RWPE2 (cell line): ENCODE measurements around the gene DCST1.
A peak's percentile ranks its signal among the peaks of the same experiment; 100 is the strongest.
"Not testable (repeated sequence)": the region's sequence is repeated elsewhere in the genome, so short reads cannot be mapped to it uniquely, and the experiment has no call there.

Source experiments
- ATAC-seq: fragments of 200-7000 bp; cut with Tn5 transposase; 3 replicates; pipeline ENCODE4 v1.9.1; 2021; ENCODE audit warnings: low read depth
- DNase-seq: peaks from one replicate; pipeline ENCODE4 v3.0.0-alpha.2; 2020; ENCODE audit warnings: low spot score
- H3K27ac ChIP-seq: fragments of 450-650 bp; 2 replicates; pipeline ENCODE4 v1.5.1; 2017; ENCODE audit warnings: mild to moderate bottlenecking; ENCODE audit not compliant: poor library complexity, severe bottlenecking
- H3K27me3 ChIP-seq: fragments of 250-450 bp; sonication (Bioruptor Pico); 2 replicates; pipeline ENCODE4 v1.5.1; 2021; ENCODE audit warnings: mild to moderate bottlenecking, moderate library complexity; ENCODE audit not compliant: insufficient read depth, poor library complexity, severe bottlenecking
- H3K36me3 ChIP-seq: fragments of 250-450 bp; sonication (Bioruptor Pico); 2 replicates; pipeline ENCODE4 v1.5.1; 2020; ENCODE audit warnings: low read depth, mild to moderate bottlenecking, moderate library complexity
- H3K4me1 ChIP-seq: fragments of 250-450 bp; sonication (Bioruptor Pico); 2 replicates; pipeline ENCODE4 v1.5.1; 2021; ENCODE audit warnings: mild to moderate bottlenecking, moderate library complexity; ENCODE audit not compliant: insufficient read depth, poor library complexity, severe bottlenecking
- H3K4me3 ChIP-seq: fragments of 250-450 bp; sonication (Bioruptor Pico); 2 replicates; pipeline ENCODE4 v1.5.1; 2021; ENCODE audit warnings: mild to moderate bottlenecking, moderate library complexity; ENCODE audit not compliant: severe bottlenecking
- H3K9me3 ChIP-seq: fragments of 250-450 bp; sonication (Bioruptor Pico); 2 replicates; pipeline ENCODE4 v1.5.1; 2021; ENCODE audit warnings: mild to moderate bottlenecking, moderate library complexity; ENCODE audit not compliant: severe bottlenecking
- CTCF ChIP-seq: fragments of 450-650 bp; IDR thresholded peaks from one replicate; pipeline ENCODE4 v1.5.1; 2017; ENCODE audit warnings: mild to moderate bottlenecking, moderate library complexity; ENCODE audit not compliant: poor library complexity, severe bottlenecking

DCST1 gene

GRCh38 chr1:155033524-155033923 lies at the start of gene DCST1, which contains the start of gene DCST2:
Gene DCST1, plus strand, starts transcription at chr1:155033824. Its CDS starts 213 bp downstream, at chr1:155034037.
Gene DCST2, minus strand, starts transcription at chr1:155033781. Its CDS starts 80 bp downstream, at chr1:155033701.
- Histone ChIP-seq H3K9me3 (no peaks in the 10 kb centered on the region), H3K36me3 (no peaks in the 10 kb centered on the region), H3K4me3 (no peak within 1 kb of the TSS), H3K27me3 (no peaks in the 10 kb centered on the region), H3K27ac (no peak within 1 kb of the TSS), H3K4me1 (peaks cover 7% of the 10 kb centered on the region)
- no peak for TF ChIP-seq CTCF
- ATAC-seq (no peak), DNase-seq (no peak)

GRCh38 chr1:154986736-154987135 lies 46.9 kb upstream of the DCST1 start:
- H3K36me3 ChIP-seq: peaks cover 57% of the 10 kb centered on the region
- not testable (repeated sequence) for H3K27ac ChIP-seq, H3K9me3 ChIP-seq, ATAC-seq, H3K4me3 ChIP-seq, H3K27me3 ChIP-seq, DNase-seq
- H3K4me1 ChIP-seq: peaks cover 10% of the 10 kb centered on the region

- TF ChIP-seq CTCF: no peak
- H3K9me3 ChIP-seq: no peaks in the 10 kb centered on the region
- peaks cover 57% of the 10 kb centered on the region for H3K36me3 ChIP-seq
- ATAC-seq (no peak), DNase-seq (no peak)
- H3K27ac ChIP-seq: no peak overlapping the region
- peaks cover 9% of the 10 kb centered on the region for H3K4me1 ChIP-seq
- no peak overlapping the region for H3K4me3 ChIP-seq
- H3K27me3 ChIP-seq: no peaks in the 10 kb centered on the region
These were observed 46.3 kb upstream of the DCST1 start for GRCh38 chr1:154987326-154987725.

GRCh38 chr1:154988058-154988954 lies 45.3 kb upstream of the DCST1 start:
- ATAC-seq (no peak), DNase-seq (peak; percentile 52)
- Histone ChIP-seq H3K4me3 (no peak overlapping the region), H3K27me3 (no peaks in the 10 kb centered on the region), H3K27ac (no peak overlapping the region), H3K36me3 (peaks cover 57% of the 10 kb centered on the region), H3K9me3 (no peaks in the 10 kb centered on the region), H3K4me1 (peaks cover 4% of the 10 kb centered on the region)
- peak; percentile 4 for TF ChIP-seq CTCF

GRCh38 chr1:154989195-154989860 lies 44.3 kb upstream of the DCST1 start:
- no peak for ATAC-seq
- Histone ChIP-seq H3K27me3 (no peaks in the 10 kb centered on the region), H3K36me3 (peaks cover 56% of the 10 kb centered on the region), H3K4me1 (no peaks in the 10 kb centered on the region), H3K27ac (no peak overlapping the region), H3K4me3 (no peak overlapping the region), H3K9me3 (no peaks in the 10 kb centered on the region)
- DNase-seq: no peak
- no peak for TF ChIP-seq CTCF
